Astrocyte of the spinal cord (primary cell): Measurements from ENCODE around the gene HSDL1.
"Not testable (repeated sequence)": the region's sequence is repeated elsewhere in the genome, so short reads cannot be mapped to it uniquely, and the experiment has no call there.

Experiments
- DNase-seq: peaks from one replicate; pipeline ENCODE4 v3.0.0; 2011; ENCODE audit warnings: low read depth, low spot score
- H3K4me3 ChIP-seq: 2 replicates; pipeline ENCODE4 v1.5.1; 2011; ENCODE audit warnings: low read depth, mild to moderate bottlenecking, low read length, moderate library complexity
- CTCF ChIP-seq: IDR thresholded peaks from 2 replicates; pipeline ENCODE4 v1.5.1; 2012; ENCODE audit warnings: low read depth, mild to moderate bottlenecking, low read length, inconsistent platforms
- in situ Hi-C: cut with HindIII; loops from 2 replicates; pipeline ENCODE4 v1.10.0; 2017; ENCODE audit warnings: low sequenced_read_pairs

HSDL1 gene

GRCh38 chr16:84116720-84117493 is 28.1 kb downstream of the HSDL1 start, which contains the start of gene MBTPS1:
TSS of gene MBTPS1 (minus strand) at chr16:84116942. CDS start at chr16:84101783, 15,159 bp downstream.
- H3K4me3 ChIP-seq = peak within 1 kb of the TSS; percentile 88
- DNase-seq = peak; percentile 98
- no peak for TF ChIP-seq CTCF
- in situ Hi-C loops = no loop called here

GRCh38 chr16:84115919-84116719 is 28.9 kb downstream of the HSDL1 start:
- TF ChIP-seq CTCF = no peak
- peak; percentile 40 for DNase-seq
- in situ Hi-C loops = no loop called here
- peak overlapping the region; percentile 88 for H3K4me3 ChIP-seq

GRCh38 chr16:84111949-84112348 is 33.0 kb downstream of the HSDL1 start:
- DNase-seq, H3K4me3 ChIP-seq, in situ Hi-C loops: not testable (repeated sequence)

GRCh38 chr16:84111525-84111924 is 33.5 kb downstream of the HSDL1 start:
- in situ Hi-C loops = no loop called here
- H3K4me3 ChIP-seq = no peak overlapping the region
- DNase-seq = no peak
- TF ChIP-seq CTCF = no peak

GRCh38 chr16:84110527-84110926 is 34.5 kb downstream of the HSDL1 start:
- TF ChIP-seq CTCF = no peak
- DNase-seq = no peak
- in situ Hi-C loops = no loop called here
- no peak overlapping the region for H3K4me3 ChIP-seq

- H3K4me3 ChIP-seq = no peak overlapping the region
- no peak for DNase-seq
- no peak for TF ChIP-seq CTCF
- in situ Hi-C loops = no loop called here
Measured at GRCh38 chr16:84109598-84110335, 35.2 kb downstream of the HSDL1 start.
